GM12878 (cell line): ENCODE data around the gene PDE8B. TPM values are rescaled to one million over a fixed set of nuclear protein-coding genes. Genes with fewer than 3 reads are reported as not detected.

ENCODE experiments used
- ATAC-seq: fragments of 200-7000 bp; cut with Tn5 transposase; 3 replicates; pipeline ENCODE4 v1.9.1; 2020; ENCODE audit warnings: mild to moderate bottlenecking, moderate library complexity
- BruUV-seq: library from RNA; stranded (reverse); fragments of 400-500 nt; replicated peaks from 2 replicates; lab custom pipeline; 2021; lab: Mats Ljungman, UMichigan
- CTCF ChIA-PET: fragments of 300-600 bp; sonication (Branson Sonifier 250); formaldehyde crosslinking; extraction: SDS; loops from one replicate; lab custom pipeline; 2021; ENCODE audit warnings: inconsistent platforms; lab: Yijun Ruan, JAX
- POLR2A ChIA-PET: fragments of 350-600 bp; formaldehyde crosslinking; extraction: SDS; loops from one replicate; lab custom pipeline; 2021; ENCODE audit warnings: inconsistent platforms; lab: Charles Lee
- RAD21 ChIA-PET: fragments of 300-600 bp; sonication (Branson Sonifier 250); formaldehyde crosslinking; loops from one replicate; lab custom pipeline; 2023; ENCODE audit warnings: antibody characterized with exemption; ENCODE audit not compliant: unreplicated experiment; lab: Charles Lee
- SMC1A ChIA-PET: fragments of 300-600 bp; sonication (Branson Sonifier 250); formaldehyde crosslinking; loops from one replicate; lab custom pipeline; 2023; ENCODE audit not compliant: unreplicated experiment, uncharacterized antibody; lab: Charles Lee
- DNase-seq: peaks from one replicate; pipeline ENCODE4 v3.0.0-alpha.2; 2011; ENCODE audit warnings: low read depth, low spot score
- FAIRE-seq: peaks from 3 replicates; lab custom pipeline; 2011; peaks lifted over from hg19 to GRCh38; lab: Jason Lieb, UNC
- H2AFZ ChIP-seq: 2 replicates; pipeline ENCODE4 v1.6.0; 2011; ENCODE audit warnings: low read depth, low read length, control low read depth; ENCODE audit not compliant: control insufficient read depth
- H3K27ac ChIP-seq: 2 replicates; pipeline ENCODE4 v1.5.1; 2011; ENCODE audit warnings: control low read depth; ENCODE audit not compliant: control insufficient read depth, insufficient read depth
- H3K27me3 ChIP-seq, 2 experiments: replicated peaks in 1 of 2; 2 replicates each; pipeline versions ENCODE4 v1.6.0 to v1.6.1; 2011; ENCODE audit warnings: low read length in 1 of 2; ENCODE audit not compliant: control insufficient read depth in 2 of 2, insufficient read depth in 2 of 2
- H3K36me3 ChIP-seq, 2 experiments: 2 replicates each; pipeline ENCODE4 v1.5.1; 2011; ENCODE audit warnings: low read length in 1 of 2; ENCODE audit not compliant: control insufficient read depth in 2 of 2, insufficient read depth in 2 of 2
- H3K4me1 ChIP-seq: 2 replicates; pipeline ENCODE4 v1.6.1; 2011; ENCODE audit warnings: mild to moderate bottlenecking, low read length, moderate library complexity, mixed read lengths; ENCODE audit not compliant: control insufficient read depth, insufficient read depth
- H3K4me2 ChIP-seq: 2 replicates; pipeline ENCODE4 v1.6.0; 2011; ENCODE audit warnings: control low read depth; ENCODE audit not compliant: control insufficient read depth, insufficient read depth
- H3K4me3 ChIP-seq: fragments of 200-600 bp; sonication (generic); 2 replicates; pipeline ENCODE4 v1.5.1; 2016
- H3K79me2 ChIP-seq: 2 replicates; pipeline ENCODE4 v1.6.0; 2011; ENCODE audit warnings: low read length; ENCODE audit not compliant: control insufficient read depth, insufficient read depth
- H3K9ac ChIP-seq: 2 replicates; pipeline ENCODE4 v1.8.0; 2011; ENCODE audit warnings: low read length, control low read depth, mixed read lengths; ENCODE audit not compliant: control insufficient read depth, insufficient read depth
- H3K9me3 ChIP-seq: replicated peaks from 3 replicates; pipeline ENCODE4 v1.5.1; 2011; ENCODE audit warnings: mild to moderate bottlenecking, low read length; ENCODE audit not compliant: control insufficient read depth, insufficient read depth
- H4K20me1 ChIP-seq: 2 replicates; pipeline ENCODE4 v1.6.0; 2011; ENCODE audit not compliant: control insufficient read depth, insufficient read depth
- ATF7 ChIP-seq: fragments of 450-650 bp; IDR thresholded peaks from 2 replicates; pipeline ENCODE4 v1.6.1; 2016; ENCODE audit warnings: low read depth, mild to moderate bottlenecking
- BRCA1 ChIP-seq: IDR thresholded peaks from 2 replicates; pipeline ENCODE4 v1.6.1; 2011; ENCODE audit warnings: low read depth, low read length, improper control_type of control experiment
- CBX3 ChIP-seq: fragments of 200-600 bp; sonication (generic); IDR thresholded peaks from 2 replicates; pipeline ENCODE4 v1.6.1; 2016; ENCODE audit warnings: low read depth, borderline replicate concordance
- CEBPZ ChIP-seq: fragments of 150-350 bp; IDR thresholded peaks from 2 replicates; pipeline ENCODE4 v1.6.1; 2016; ENCODE audit warnings: low read depth, low read length
- CHD1 ChIP-seq: IDR thresholded peaks from 2 replicates; pipeline ENCODE4 v1.6.1; 2012; ENCODE audit warnings: low read depth, low read length, improper control_type of control experiment
- EED ChIP-seq: sonication (generic); IDR thresholded peaks from 2 replicates; pipeline ENCODE4 v1.6.1; 2016; ENCODE audit warnings: antibody characterized with exemption, low read depth
- FOXK2 ChIP-seq: fragments of 450-650 bp; IDR thresholded peaks from 2 replicates; pipeline ENCODE4 v1.6.1; 2017; ENCODE audit warnings: mild to moderate bottlenecking, moderate library complexity
- FOXM1 ChIP-seq: IDR thresholded peaks from 2 replicates; pipeline ENCODE4 v1.6.1; 2012; ENCODE audit warnings: low read depth, mild to moderate bottlenecking, inconsistent platforms, low read length, moderate library complexity
- HDAC6 ChIP-seq: fragments of 200-600 bp; sonication (generic); IDR thresholded peaks from one replicate; pipeline ENCODE4 v1.8.0; 2017; ENCODE audit warnings: antibody characterized with exemption; ENCODE audit not compliant: unreplicated experiment
- MAX ChIP-seq: IDR thresholded peaks from 2 replicates; pipeline ENCODE4 v1.6.1; 2012; ENCODE audit warnings: low read depth, low read length, improper control_type of control experiment
- MEF2B ChIP-seq: fragments of 450-650 bp; IDR thresholded peaks from 2 replicates; pipeline ENCODE4 v1.6.1; 2018; ENCODE audit warnings: mild to moderate bottlenecking, moderate library complexity; ENCODE audit not compliant: partially characterized antibody, poor library complexity, severe bottlenecking
- MTA2 ChIP-seq: fragments of 450-650 bp; IDR thresholded peaks from 2 replicates; pipeline ENCODE4 v1.6.1; 2016; ENCODE audit warnings: low read depth, mild to moderate bottlenecking, moderate library complexity
- MYB ChIP-seq: fragments of 150-350 bp; IDR thresholded peaks from 2 replicates; pipeline ENCODE4 v1.6.1; 2014; ENCODE audit warnings: mild to moderate bottlenecking, low read depth, low read length, borderline replicate concordance
- NFXL1 ChIP-seq: fragments of 450-650 bp; IDR thresholded peaks from 2 replicates; pipeline ENCODE4 v1.6.1; 2017; ENCODE audit warnings: antibody characterized with exemption, mild to moderate bottlenecking, borderline replicate concordance
- NR2C2 ChIP-seq: IDR thresholded peaks from 2 replicates; pipeline ENCODE4 v1.6.1; 2011; ENCODE audit warnings: borderline replicate concordance, low read depth; ENCODE audit not compliant: control insufficient read depth, insufficient read length
- POLR2A ChIP-seq: IDR thresholded peaks from 2 replicates; pipeline ENCODE4 v1.6.1; 2011; ENCODE audit warnings: low read depth, mild to moderate bottlenecking, low read length
- RB1 ChIP-seq: fragments of 450-650 bp; formaldehyde crosslinking; IDR thresholded peaks from 2 replicates; pipeline ENCODE4 v1.6.1; 2017; ENCODE audit warnings: mild to moderate bottlenecking, borderline replicate concordance
- SMARCA5 ChIP-seq: fragments of 450-650 bp; IDR thresholded peaks from 2 replicates; pipeline ENCODE4 v1.6.1; 2017; ENCODE audit warnings: mild to moderate bottlenecking
- ZBTB40 ChIP-seq: fragments of 450-650 bp; IDR thresholded peaks from 2 replicates; pipeline ENCODE4 v1.6.1; 2016; ENCODE audit warnings: mild to moderate bottlenecking, moderate library complexity, borderline replicate concordance
- ZNF24 ChIP-seq: fragments of 450-650 bp; IDR thresholded peaks from 2 replicates; pipeline ENCODE4 v1.6.1; 2017; ENCODE audit warnings: antibody characterized with exemption, mild to moderate bottlenecking
- WGBS: methylation state at CpG from one replicate; pipeline ENCODE4 v1.1.6; 2016; ENCODE audit warnings: low lambda C conversion rate; ENCODE audit not compliant: insufficient replicate concordance, insufficient coverage; ENCODE audit errors: missing lambda C conversion rate; 5-methylcytosine and 5-hydroxymethylcytosine counted together
- in situ Hi-C: fragments of 300-500 bp; cut with MboI; formaldehyde crosslinking; loops from 9 replicates; pipeline ENCODE4 v1.14.3; 2018; ENCODE audit warnings: mixed read lengths
- intact Hi-C: fragments of 100-400 bp; cut with micrococcal nuclease; formaldehyde crosslinking; loops from one replicate; pipeline ENCODE4 v1.14.2; 2022; ENCODE audit not compliant: unreplicated experiment
- polyA plus RNA-seq, 11 experiments: library from polyadenylated mRNA; depleted of rRNA in 4 of 11; unstranded in 6 of 11; stranded (reverse) in 5 of 11; fragments of >200 nt; fragmentation: Nextera tagmentation in 4 of 11; fragmentation: Illumina TruSeq in 1 of 11; extraction: Ambion mirVana in 4 of 11; extraction: Trizol in 1 of 11; gene quantifications; 1 replicate in 1 of 11; 2 replicates in 10 of 11; pipeline versions ENCODE4 v1.2.1 to v1.2.3, GENCODE V29; 2011 to 2016; ENCODE audit warnings: inconsistent platforms in 2 of 11, missing spikeins in 2 of 11, low read depth in 1 of 11
- total RNA-seq, 4 experiments: library from RNA; depleted of rRNA in 3 of 4; stranded (reverse); fragments of >200 nt in 3 of 4; fragmentation: Illumina TruSeq in 1 of 4; extraction: Trizol in 1 of 4; gene quantifications; 2 replicates each; pipeline versions ENCODE4 v1.2.1 to v1.2.3, GENCODE V29; 2013 to 2021

The PDE8B gene
- total and polyA plus RNA-seq, 10 of the 15 experiments (the other 5 are each of a cell fraction or from before 2014, with no cell fraction given), result 0.03 to 0.44 (median 0.20) TPM; not detected in 3

GRCh38 chr5:77353251-77353650 is 142.8 kb downstream of the PDE8B start:
- SMC1A ChIA-PET, result interaction anchor here (0.7 to 1.6 kb wide), 3 partner anchors 20 to 139 kb away, joined by 3 read pairs; partner anchors contain the start of gene WDR41
- peaks cover 16% of the 10 kb centered on the region for H3K4me1 ChIP-seq
- H3K27me3 ChIP-seq, result no peaks in the 10 kb centered on the region
- no peak overlapping the region for H3K9ac ChIP-seq
- BruUV-seq, result no TSS peak
- RAD21 ChIA-PET, result interaction anchor here (0.9 kb wide), 1 partner anchor 43 kb away, joined by 3 read pairs; no protein-coding TSS in a partner anchor
- H4K20me1 ChIP-seq, result no peaks in the 10 kb centered on the region
- intact Hi-C loops (no loop called here), in situ Hi-C loops (no loop called here)
- POLR2A ChIA-PET, result no interaction called here
- H2AFZ ChIP-seq, result no peak overlapping the region
- CTCF ChIA-PET, result interaction anchor here (1.1 kb wide), 1 partner anchor 139 kb away, joined by 3 read pairs; no protein-coding TSS in a partner anchor
- no peak overlapping the region for H3K4me2 ChIP-seq
- H3K4me3 ChIP-seq, result no peak overlapping the region
- 88% methylated on average over 4 of the region's 4 CpGs for WGBS
- FAIRE-seq, result no peak
- no peak overlapping the region for H3K27ac ChIP-seq
- TF ChIP-seq CHD1, result no peak
- TF ChIP-seq ZBTB40, result no peak
- TF ChIP-seq EED, result no peak
- TF ChIP-seq MEF2B, result no peak
- no peak for TF ChIP-seq CEBPZ
- no peak for TF ChIP-seq FOXM1
- no peak for TF ChIP-seq SMARCA5
- TF ChIP-seq HDAC6, result no peak
- no peak for TF ChIP-seq FOXK2
- TF ChIP-seq MYB, result no peak
- no peak for TF ChIP-seq POLR2A
- no peak for TF ChIP-seq NR2C2
- TF ChIP-seq CBX3, result no peak
- TF ChIP-seq ZNF24, result no peak
- no peak for TF ChIP-seq MTA2
- TF ChIP-seq ATF7, result no peak
- TF ChIP-seq MAX, result no peak
- TF ChIP-seq BRCA1, result no peak
- TF ChIP-seq RB1, result no peak
- no peak for TF ChIP-seq NFXL1
- ATAC-seq, result no peak
- H3K79me2 ChIP-seq, result no peaks in the 10 kb centered on the region
- H3K36me3 ChIP-seq, result no peaks in the 10 kb centered on the region
- DNase-seq, result no peak
- H3K9me3 ChIP-seq, result no peaks in the 10 kb centered on the region
